ENCODE results near the gene MESP1.

The MESP1 gene

DNA sequence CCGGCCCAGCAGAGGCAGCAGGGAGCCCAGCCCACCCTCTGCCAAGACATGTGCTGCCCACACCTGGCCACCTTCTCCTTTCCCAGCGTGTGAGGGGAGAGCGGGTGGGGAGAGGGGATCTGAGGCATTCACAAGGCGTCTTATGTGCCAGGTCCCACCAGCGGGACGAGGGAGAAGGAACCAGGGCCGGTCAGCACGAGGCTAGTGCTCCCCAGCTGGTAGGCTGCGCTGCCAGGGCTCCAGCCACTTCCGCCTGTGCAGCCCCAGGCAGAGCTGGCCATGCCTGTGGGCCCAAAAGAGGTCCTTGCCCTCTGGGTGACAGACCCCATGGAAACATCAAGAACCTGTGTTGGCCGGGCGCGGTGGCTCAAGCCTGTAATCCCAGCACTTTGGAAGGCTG lies 5.9 kb downstream of the MESP1 start:
- TF ChIP-seq, protein P1, sequence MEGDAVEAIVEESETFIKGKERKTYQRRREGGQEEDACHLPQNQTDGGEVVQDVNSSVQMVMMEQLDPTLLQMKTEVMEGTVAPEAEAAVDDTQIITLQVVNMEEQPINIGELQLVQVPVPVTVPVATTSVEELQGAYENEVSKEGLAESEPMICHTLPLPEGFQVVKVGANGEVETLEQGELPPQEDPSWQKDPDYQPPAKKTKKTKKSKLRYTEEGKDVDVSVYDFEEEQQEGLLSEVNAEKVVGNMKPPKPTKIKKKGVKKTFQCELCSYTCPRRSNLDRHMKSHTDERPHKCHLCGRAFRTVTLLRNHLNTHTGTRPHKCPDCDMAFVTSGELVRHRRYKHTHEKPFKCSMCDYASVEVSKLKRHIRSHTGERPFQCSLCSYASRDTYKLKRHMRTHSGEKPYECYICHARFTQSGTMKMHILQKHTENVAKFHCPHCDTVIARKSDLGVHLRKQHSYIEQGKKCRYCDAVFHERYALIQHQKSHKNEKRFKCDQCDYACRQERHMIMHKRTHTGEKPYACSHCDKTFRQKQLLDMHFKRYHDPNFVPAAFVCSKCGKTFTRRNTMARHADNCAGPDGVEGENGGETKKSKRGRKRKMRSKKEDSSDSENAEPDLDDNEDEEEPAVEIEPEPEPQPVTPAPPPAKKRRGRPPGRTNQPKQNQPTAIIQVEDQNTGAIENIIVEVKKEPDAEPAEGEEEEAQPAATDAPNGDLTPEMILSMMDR (IDR thresholded peaks at IDR 0.05; ENCODE audit: borderline replicate concordance, insufficient read depth, low read depth, low read length), result no peak
- no peak overlapping the region for H3K4me3 ChIP-seq (ENCODE audit: low read depth, low read length)

DNA sequence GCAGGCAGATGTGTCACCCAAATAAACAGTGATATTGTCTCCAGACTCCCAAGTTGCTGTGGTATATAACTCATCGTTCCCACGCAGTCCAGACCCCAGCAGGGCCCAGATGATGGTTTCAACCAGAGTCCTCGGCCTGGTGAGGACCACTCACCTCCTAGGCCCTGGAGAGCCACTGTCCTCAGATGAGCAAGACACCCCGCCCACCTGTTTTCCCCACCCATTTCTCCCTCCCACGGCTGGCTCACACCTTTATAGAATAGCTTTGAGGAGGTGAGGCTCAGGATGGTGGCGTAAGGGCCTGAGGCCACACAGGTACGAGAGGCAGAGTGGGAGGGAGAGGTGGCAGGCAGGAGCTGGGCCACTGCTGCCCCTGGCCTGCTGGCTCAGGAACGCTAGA lies 7.5 kb downstream of the MESP1 start:
- H3K4me3 ChIP-seq (ENCODE audit: low read depth, low read length), result no peak overlapping the region
- TF ChIP-seq, protein P1 (IDR thresholded peaks at IDR 0.05; ENCODE audit: borderline replicate concordance, insufficient read depth, low read depth, low read length), result no peak

- TF ChIP-seq, protein P1 (IDR thresholded peaks at IDR 0.05; ENCODE audit: borderline replicate concordance, insufficient read depth, low read depth, low read length), result no peak
- H3K4me3 ChIP-seq (ENCODE audit: low read depth, low read length), result no peak overlapping the region
Observed at GRCh38 chr15:89743011-89743410, 8.0 kb downstream of the MESP1 start.

- H3K4me3 ChIP-seq (ENCODE audit: low read depth, low read length), result no peak overlapping the region
- TF ChIP-seq, protein P1 (IDR thresholded peaks at IDR 0.05; ENCODE audit: borderline replicate concordance, insufficient read depth, low read depth, low read length), result peak; percentile 84
Observed at GRCh38 chr15:89740137-89740536, 10.9 kb downstream of the MESP1 start.

GRCh38 chr15:89735773-89736172 lies 15.3 kb downstream of the MESP1 start:
- TF ChIP-seq, protein P1 (IDR thresholded peaks at IDR 0.05; ENCODE audit: borderline replicate concordance, insufficient read depth, low read depth, low read length), result no peak
- no peak overlapping the region for H3K4me3 ChIP-seq (ENCODE audit: low read depth, low read length)

DNA sequence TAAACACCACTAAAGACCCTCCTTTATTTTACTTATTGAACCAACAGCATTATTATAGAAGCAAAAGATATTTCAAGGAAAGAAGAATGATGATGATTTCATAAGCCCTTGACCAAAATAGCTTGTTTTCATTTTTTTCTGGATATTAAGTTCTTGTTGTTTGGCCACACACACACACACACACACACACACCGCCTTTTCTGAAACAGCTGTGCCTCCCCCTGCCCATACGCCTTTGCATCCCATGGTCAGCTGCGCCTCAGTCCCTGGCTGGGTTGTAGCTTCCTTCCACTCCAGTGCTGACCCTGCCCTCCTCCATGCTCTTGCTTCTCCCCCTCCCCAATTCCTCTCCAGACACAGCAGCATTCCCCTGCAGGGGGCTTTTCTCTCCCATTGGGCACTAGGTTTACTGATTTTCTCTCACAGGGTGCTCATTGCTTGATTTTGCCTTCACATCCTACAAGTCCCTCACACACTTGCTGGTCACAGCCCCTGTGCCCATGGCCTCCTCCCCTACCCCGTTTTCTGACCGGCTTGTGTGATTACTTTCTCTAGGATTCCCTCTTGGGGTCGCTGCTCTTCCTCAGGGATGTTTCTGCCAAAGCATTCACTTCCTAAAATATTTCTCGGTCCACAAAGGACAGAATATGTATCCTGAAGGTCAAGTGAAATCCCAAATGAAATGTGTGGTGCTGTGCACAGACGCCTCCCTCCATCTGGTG lies 18.4 kb downstream of the MESP1 start:
- H3K4me3 ChIP-seq (ENCODE audit: low read depth, low read length), result no peak overlapping the region
- TF ChIP-seq, protein P1 (IDR thresholded peaks at IDR 0.05; ENCODE audit: borderline replicate concordance, insufficient read depth, low read depth, low read length), result no peak

DNA sequence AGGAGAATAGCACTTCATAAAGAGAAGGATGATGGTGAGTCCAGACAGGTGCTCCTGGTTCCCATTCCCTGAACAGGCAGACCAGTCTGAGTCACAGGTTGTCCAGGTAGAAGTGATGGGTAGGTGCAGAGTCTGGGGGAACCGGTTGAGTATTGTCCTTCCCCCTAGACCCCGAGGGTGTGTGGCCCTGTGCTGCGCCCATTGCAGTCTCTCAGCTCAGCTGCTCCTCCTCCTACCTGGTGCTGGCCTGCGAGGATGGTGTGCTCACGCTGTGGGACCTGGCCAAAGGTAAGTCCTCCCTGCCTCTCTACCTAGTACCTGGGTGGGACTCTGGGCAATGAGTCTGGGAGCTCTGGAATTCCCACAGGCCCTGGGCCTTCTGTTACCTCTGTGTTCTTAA lies 19.8 kb downstream of the MESP1 start:
- TF ChIP-seq, protein P1 (IDR thresholded peaks at IDR 0.05; ENCODE audit: borderline replicate concordance, insufficient read depth, low read depth, low read length), result no peak
- H3K4me3 ChIP-seq (ENCODE audit: low read depth, low read length), result no peak overlapping the region
